RWPE2 (cell line): ENCODE results near the gene DCAF6.

Source experiments
- ATAC-seq: fragments of 200-7000 bp; cut with Tn5 transposase; 3 replicates; pipeline ENCODE4 v1.9.1; 2021; ENCODE audit warnings: low read depth
- DNase-seq: peaks from one replicate; pipeline ENCODE4 v3.0.0-alpha.2; 2020; ENCODE audit warnings: low spot score
- H3K27ac ChIP-seq: fragments of 450-650 bp; 2 replicates; pipeline ENCODE4 v1.5.1; 2017; ENCODE audit warnings: mild to moderate bottlenecking; ENCODE audit not compliant: poor library complexity, severe bottlenecking
- H3K27me3 ChIP-seq: fragments of 250-450 bp; sonication (Bioruptor Pico); 2 replicates; pipeline ENCODE4 v1.5.1; 2021; ENCODE audit warnings: mild to moderate bottlenecking, moderate library complexity; ENCODE audit not compliant: insufficient read depth, poor library complexity, severe bottlenecking
- H3K36me3 ChIP-seq: fragments of 250-450 bp; sonication (Bioruptor Pico); 2 replicates; pipeline ENCODE4 v1.5.1; 2020; ENCODE audit warnings: low read depth, mild to moderate bottlenecking, moderate library complexity
- H3K4me1 ChIP-seq: fragments of 250-450 bp; sonication (Bioruptor Pico); 2 replicates; pipeline ENCODE4 v1.5.1; 2021; ENCODE audit warnings: mild to moderate bottlenecking, moderate library complexity; ENCODE audit not compliant: insufficient read depth, poor library complexity, severe bottlenecking
- H3K4me3 ChIP-seq: fragments of 250-450 bp; sonication (Bioruptor Pico); 2 replicates; pipeline ENCODE4 v1.5.1; 2021; ENCODE audit warnings: mild to moderate bottlenecking, moderate library complexity; ENCODE audit not compliant: severe bottlenecking
- H3K9me3 ChIP-seq: fragments of 250-450 bp; sonication (Bioruptor Pico); 2 replicates; pipeline ENCODE4 v1.5.1; 2021; ENCODE audit warnings: mild to moderate bottlenecking, moderate library complexity; ENCODE audit not compliant: severe bottlenecking
- TF ChIP-seq, protein P1 (sequence below): fragments of 450-650 bp; IDR thresholded peaks from one replicate; pipeline ENCODE4 v1.5.1; 2017; ENCODE audit warnings: mild to moderate bottlenecking, moderate library complexity; ENCODE audit not compliant: poor library complexity, severe bottlenecking

Gene DCAF6

DNA sequence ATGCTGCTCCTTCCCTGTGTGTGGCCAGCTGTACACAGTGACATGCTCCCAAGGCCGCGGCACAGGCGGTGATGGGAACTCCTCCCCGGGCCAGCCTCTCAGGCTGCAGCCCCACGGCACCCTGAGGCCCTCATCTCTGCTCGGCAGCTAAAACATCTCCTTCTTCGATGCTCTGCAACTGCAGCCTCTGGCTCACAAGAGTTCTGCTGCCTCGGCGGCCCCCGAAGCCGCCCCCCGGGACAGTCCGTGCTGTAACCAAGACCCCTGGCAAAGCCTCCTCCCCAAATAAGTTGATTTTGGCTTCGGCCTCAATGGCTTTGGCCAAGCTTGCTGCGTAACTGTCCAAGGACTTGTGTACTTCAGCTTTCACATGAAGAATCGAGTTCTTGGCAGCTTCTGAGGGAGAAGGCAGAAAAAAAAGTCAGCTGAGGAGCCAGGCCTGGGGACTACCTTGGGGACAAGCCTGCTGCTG lies 149.0 kb downstream of the DCAF6 start:
- no peak overlapping the region for H3K27ac ChIP-seq
- no peaks in the 10 kb centered on the region for H3K36me3 ChIP-seq
- DNase-seq (no peak), ATAC-seq (no peak)
- no peak overlapping the region for H3K4me3 ChIP-seq
- H3K9me3 ChIP-seq, result no peaks in the 10 kb centered on the region
- TF ChIP-seq, protein P1, sequence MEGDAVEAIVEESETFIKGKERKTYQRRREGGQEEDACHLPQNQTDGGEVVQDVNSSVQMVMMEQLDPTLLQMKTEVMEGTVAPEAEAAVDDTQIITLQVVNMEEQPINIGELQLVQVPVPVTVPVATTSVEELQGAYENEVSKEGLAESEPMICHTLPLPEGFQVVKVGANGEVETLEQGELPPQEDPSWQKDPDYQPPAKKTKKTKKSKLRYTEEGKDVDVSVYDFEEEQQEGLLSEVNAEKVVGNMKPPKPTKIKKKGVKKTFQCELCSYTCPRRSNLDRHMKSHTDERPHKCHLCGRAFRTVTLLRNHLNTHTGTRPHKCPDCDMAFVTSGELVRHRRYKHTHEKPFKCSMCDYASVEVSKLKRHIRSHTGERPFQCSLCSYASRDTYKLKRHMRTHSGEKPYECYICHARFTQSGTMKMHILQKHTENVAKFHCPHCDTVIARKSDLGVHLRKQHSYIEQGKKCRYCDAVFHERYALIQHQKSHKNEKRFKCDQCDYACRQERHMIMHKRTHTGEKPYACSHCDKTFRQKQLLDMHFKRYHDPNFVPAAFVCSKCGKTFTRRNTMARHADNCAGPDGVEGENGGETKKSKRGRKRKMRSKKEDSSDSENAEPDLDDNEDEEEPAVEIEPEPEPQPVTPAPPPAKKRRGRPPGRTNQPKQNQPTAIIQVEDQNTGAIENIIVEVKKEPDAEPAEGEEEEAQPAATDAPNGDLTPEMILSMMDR, result no peak
- no peaks in the 10 kb centered on the region for H3K27me3 ChIP-seq
- H3K4me1 ChIP-seq, result peaks cover 7% of the 10 kb centered on the region

- DNase-seq, result no peak
- Histone ChIP-seq H3K36me3 (no peaks in the 10 kb centered on the region), H3K27ac (no peak overlapping the region), H3K4me3 (no peak overlapping the region), H3K9me3 (no peaks in the 10 kb centered on the region), H3K4me1 (peaks cover 6% of the 10 kb centered on the region), H3K27me3 (no peaks in the 10 kb centered on the region)
- ATAC-seq, result no peak
- TF ChIP-seq, protein P1, result no peak
Observed at GRCh38 chr1:168086438-168086837, 150.0 kb downstream of the DCAF6 start.

DNA sequence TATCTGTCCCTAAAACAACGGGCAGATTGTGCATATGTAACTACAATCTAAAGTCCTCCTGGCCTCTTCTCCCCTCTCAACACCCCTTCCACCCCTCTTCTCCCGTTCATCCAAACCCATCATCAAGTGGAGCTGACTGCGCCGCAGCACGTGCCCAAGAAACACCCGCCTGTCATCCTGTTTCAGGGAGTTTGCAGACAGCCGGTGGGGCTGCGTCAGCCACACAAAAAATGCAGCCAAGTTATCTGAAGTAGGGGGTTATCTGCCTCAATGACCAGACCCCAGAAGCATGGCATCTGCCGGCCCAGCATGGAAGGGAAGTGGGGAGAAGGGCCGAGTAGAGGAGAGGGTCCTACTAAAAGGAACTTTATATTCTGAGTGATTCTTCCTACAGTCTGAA lies 151.2 kb downstream of the DCAF6 start:
- Histone ChIP-seq H3K36me3 (no peaks in the 10 kb centered on the region), H3K27me3 (no peaks in the 10 kb centered on the region)

GRCh38 chr1:168088511-168089325 lies 152.2 kb downstream of the DCAF6 start:
- ATAC-seq, result peak; percentile 38; the same call in 1 of the 3 replicates

More for the DNA sequence above, 151.2 kb downstream of the DCAF6 start:
- TF ChIP-seq, protein P1, result no peak
- Histone ChIP-seq H3K9me3 (no peaks in the 10 kb centered on the region), H3K4me3 (no peak overlapping the region), H3K4me1 (peaks cover 6% of the 10 kb centered on the region), H3K27ac (no peak overlapping the region)
- no peak for DNase-seq
- ATAC-seq, result no peak

More at GRCh38 chr1:168088511-168089325, 152.2 kb downstream of the DCAF6 start:
- TF ChIP-seq, protein P1, result no peak
- no peaks in the 10 kb centered on the region for H3K36me3 ChIP-seq
- peaks cover 6% of the 10 kb centered on the region for H3K4me1 ChIP-seq
- H3K27ac ChIP-seq, result peak overlapping the region; percentile 42
- H3K27me3 ChIP-seq, result no peaks in the 10 kb centered on the region
- H3K4me3 ChIP-seq, result no peak overlapping the region
- no peak for DNase-seq
- H3K9me3 ChIP-seq, result no peaks in the 10 kb centered on the region
